ENCODE data around the gene TNFRSF14.
A peak's percentile ranks its signal among the peaks of the same experiment; 100 is the strongest.

The TNFRSF14 gene

GRCh38 chr1:2587860-2588571 lies 31.8 kb downstream of the TNFRSF14 start:
- no peak for TF ChIP-seq CTCF (conservative IDR thresholded peaks at IDR 0.05; ENCODE audit: low read length)
- H3K4me3 ChIP-seq (ENCODE audit: low read length): peak overlapping the region; percentile 75; the same call in 1 of the 2 replicates
- DNase-seq (ENCODE audit: low read depth): no peak

DNA sequence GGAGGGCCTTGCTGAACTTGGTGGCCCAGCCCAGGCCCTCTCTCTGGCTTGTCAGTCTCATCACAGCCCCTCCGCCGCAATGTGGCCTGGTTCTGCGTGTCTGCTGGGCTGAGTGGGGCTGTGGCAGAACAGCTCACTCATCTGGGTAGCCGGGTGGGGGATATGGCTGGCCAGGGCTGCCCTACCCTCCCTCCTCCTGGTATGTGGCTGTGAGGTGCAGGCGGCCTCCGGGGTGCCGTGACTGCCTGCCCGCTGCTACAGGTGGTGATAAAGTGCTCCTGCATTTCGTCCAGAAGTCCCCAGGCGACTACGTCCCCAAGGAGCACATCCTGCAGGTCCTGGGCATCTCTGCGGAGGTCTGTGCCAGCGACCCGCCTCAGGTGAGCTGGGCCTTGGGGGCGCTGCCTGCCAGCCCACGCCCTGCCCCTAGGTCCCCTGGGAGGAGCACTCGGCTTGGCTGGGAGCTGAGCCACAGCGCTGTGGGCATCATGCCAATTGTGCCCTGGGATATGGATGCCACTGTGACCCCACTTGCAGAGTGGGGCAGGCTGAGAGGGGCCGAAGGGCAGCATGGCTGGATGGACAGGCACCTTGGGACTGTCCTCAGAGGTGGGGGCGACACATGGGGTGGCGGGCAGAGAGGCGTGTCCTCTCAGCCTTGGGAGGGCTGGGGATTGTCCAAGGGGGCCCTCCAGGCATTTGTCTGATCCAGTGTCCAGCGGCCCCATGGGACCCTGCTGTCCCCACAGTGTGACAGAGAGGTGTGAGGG lies 32.7 kb downstream of the TNFRSF14 start:
- no peak for DNase-seq (ENCODE audit: low read depth)
- no peak overlapping the region for H3K4me3 ChIP-seq (ENCODE audit: low read length)
- no peak for TF ChIP-seq CTCF (conservative IDR thresholded peaks at IDR 0.05; ENCODE audit: low read length)

DNA sequence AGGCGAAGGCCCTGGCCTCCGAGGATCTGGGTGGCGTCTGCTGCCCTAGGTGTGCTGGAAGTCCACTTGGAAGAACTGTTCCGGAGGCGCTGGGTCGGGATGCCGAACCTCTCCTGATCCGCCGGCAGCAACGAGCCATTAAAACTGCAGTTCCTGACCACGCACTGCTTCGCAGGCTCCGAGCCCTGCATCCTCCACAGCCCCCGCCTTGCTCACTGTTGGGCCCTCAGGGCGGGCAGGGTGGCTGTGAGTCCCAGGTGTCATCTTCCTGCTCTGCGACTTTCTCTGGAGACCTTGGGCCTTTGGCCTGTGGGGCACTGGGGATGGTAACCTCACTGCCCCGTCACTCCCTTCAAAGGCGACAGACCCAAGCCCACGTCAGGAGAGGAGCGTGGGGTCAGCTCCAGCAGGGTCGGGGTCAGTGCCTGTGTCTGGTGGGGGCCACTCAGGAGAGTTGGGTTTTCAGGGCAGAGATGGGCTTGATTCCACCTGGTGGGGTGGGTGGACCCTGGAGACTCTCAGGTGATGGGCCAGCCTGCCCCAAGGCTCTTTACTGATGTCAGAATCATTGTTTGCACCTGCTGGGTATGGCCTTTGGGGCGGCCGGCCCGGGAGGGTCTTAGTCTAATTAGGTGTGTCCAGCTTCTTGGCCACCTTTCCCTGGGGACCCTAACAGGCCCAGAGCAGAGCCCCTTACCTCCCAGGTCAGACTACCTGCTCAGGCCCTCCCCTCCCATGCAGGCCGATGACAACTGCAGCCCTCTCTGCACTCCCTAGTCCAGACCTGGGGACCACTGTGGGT lies 33.5 kb downstream of the TNFRSF14 start:
- no peak for DNase-seq (ENCODE audit: low read depth)
- no peak overlapping the region for H3K4me3 ChIP-seq (ENCODE audit: low read length)
- TF ChIP-seq CTCF (conservative IDR thresholded peaks at IDR 0.05; ENCODE audit: low read length): no peak

GRCh38 chr1:2590233-2591141 lies 34.3 kb downstream of the TNFRSF14 start:
- no peak overlapping the region for H3K4me3 ChIP-seq (ENCODE audit: low read length)
- no peak for TF ChIP-seq CTCF (conservative IDR thresholded peaks at IDR 0.05; ENCODE audit: low read length)
- no peak for DNase-seq (ENCODE audit: low read depth)

DNA sequence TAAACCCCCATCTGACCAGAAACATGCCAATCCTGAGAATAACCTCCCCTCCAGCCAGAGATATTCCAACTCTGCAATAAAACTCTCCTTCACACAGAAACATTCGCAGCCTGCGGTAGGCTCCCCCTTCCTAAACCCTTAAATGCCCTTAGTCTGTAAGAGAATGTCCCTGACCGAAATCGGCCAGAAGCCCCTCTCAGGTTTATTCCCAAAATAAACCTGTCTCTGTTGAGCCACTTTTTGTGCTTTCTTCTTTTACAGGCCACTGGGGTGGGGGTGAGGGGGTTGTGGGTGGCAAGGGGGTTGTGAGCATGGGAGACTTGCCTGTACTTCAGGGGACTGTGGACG lies 35.0 kb downstream of the TNFRSF14 start:
- no peak for DNase-seq (ENCODE audit: low read depth)
- TF ChIP-seq CTCF (conservative IDR thresholded peaks at IDR 0.05; ENCODE audit: low read length): no peak
- no peak overlapping the region for H3K4me3 ChIP-seq (ENCODE audit: low read length)

DNA sequence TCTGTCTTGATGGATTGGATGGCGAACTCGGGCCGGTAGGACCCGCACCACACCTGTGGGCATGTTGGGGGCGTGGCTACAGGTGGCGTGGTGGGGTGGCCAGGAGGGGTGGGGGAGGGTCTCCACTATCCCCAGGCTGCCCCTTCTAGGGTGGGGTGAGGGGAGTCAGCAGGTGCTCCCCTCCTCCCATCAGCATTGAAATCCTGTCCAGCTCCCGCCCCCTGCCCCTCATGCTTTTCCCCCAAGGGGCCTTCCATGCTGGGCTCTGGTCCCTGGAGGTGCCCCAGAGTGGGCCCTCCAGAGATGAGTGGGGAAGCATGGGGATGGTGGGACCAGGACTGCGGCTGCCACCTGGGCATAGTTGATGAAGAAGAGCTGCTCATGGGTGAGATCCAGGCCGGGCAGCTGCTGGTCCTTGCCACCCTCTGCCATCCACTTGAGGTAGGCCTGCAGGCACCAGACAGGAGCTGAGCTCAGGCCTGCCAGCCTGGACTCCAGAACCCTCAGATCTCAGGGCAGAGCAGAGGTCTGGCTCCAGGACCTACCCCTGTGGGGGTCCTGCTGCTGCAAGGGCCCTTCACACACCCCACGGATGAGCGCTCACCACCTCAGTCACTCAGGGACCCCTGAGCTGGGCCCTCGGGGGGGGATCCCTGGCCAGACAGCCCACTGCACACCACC lies 35.5 kb downstream of the TNFRSF14 start:
- no peak for DNase-seq (ENCODE audit: low read depth)
- no peak for TF ChIP-seq CTCF (conservative IDR thresholded peaks at IDR 0.05; ENCODE audit: low read length)
- no peak overlapping the region for H3K4me3 ChIP-seq (ENCODE audit: low read length)

All from AG10803 (cell line).